NB4 (cell line): ENCODE measurements around the gene PTPN23.

Experiments
- CTCF ChIP-seq: IDR thresholded peaks from one replicate; pipeline ENCODE4 v1.5.1; 2012; ENCODE audit warnings: low read depth, low read length
- MAX ChIP-seq: IDR thresholded peaks from 2 replicates; pipeline ENCODE4 v1.6.1; 2011; ENCODE audit warnings: low read depth, low read length
- POLR2A ChIP-seq: IDR thresholded peaks from 2 replicates; pipeline ENCODE4 v1.6.1; 2011; ENCODE audit warnings: mild to moderate bottlenecking; ENCODE audit not compliant: insufficient read length; ENCODE audit errors: extremely low read depth

GRCh38 chr3:47414666-47415587 lies 34.1 kb downstream of the PTPN23 start:
- no peak for TF ChIP-seq POLR2A
- no peak for TF ChIP-seq CTCF
- TF ChIP-seq MAX: no peak
